GM12872 (cell line): ENCODE data around the gene PLAA.

Source experiments
- CTCF ChIP-seq: IDR thresholded peaks from 3 replicates; pipeline ENCODE4 v1.5.1; 2011; ENCODE audit warnings: low read depth, mild to moderate bottlenecking, low read length, moderate library complexity; ENCODE audit not compliant: insufficient read depth

Gene PLAA

GRCh38 chr9:26946753-26947727, at the start of gene PLAA:
Gene PLAA, minus strand, starts transcription at chr9:26947242. Its CDS starts 197 bp downstream, at chr9:26947045.
- TF ChIP-seq CTCF, result no peak; the same call in 2 of the 3 replicates

- no peak for TF ChIP-seq CTCF
These were observed 48.8 kb upstream of the PLAA start for GRCh38 chr9:26995810-26996209.

GRCh38 chr9:26983340-26983739, 36.3 kb upstream of the PLAA start:
- TF ChIP-seq CTCF, result no peak

GRCh38 chr9:26975728-26976707, 29.0 kb upstream of the PLAA start:
- peak; percentile 40; the same call in 2 of the 3 replicates for TF ChIP-seq CTCF

GRCh38 chr9:26974927-26975326, 27.9 kb upstream of the PLAA start:
- no peak for TF ChIP-seq CTCF

- no peak for TF ChIP-seq CTCF
These were observed 26.9 kb upstream of the PLAA start for GRCh38 chr9:26973989-26974388.

GRCh38 chr9:26971721-26972120, 24.7 kb upstream of the PLAA start:
- no peak for TF ChIP-seq CTCF
